Common myeloid progenitor, CD34-positive (primary cell): ENCODE results near the gene NRTN.

Source experiments
- CTCF ChIA-PET: fragments of 350-600 bp; sonication (Branson Sonifier 250); formaldehyde crosslinking; loops from one replicate; lab custom pipeline; 2021; ENCODE audit warnings: antibody characterized with exemption; lab: Charles Lee
- POLR2A ChIA-PET: fragments of 350-600 bp; sonication (Branson Sonifier 250); formaldehyde crosslinking; loops from one replicate; lab custom pipeline; 2021; ENCODE audit warnings: antibody characterized with exemption; lab: Charles Lee
- DNase-seq, 3 donors: peaks; one replicate each; pipeline versions ENCODE4 v3.0.0 to v3.0.0-alpha.2; 2013
- H3K27ac ChIP-seq, 2 experiments: 1 replicate in 1 of 2; 2 replicates in 1 of 2; pipeline ENCODE4 v1.7.0; 2013; ENCODE audit warnings: inconsistent platforms in 2 of 2, low read length in 2 of 2, mild to moderate bottlenecking in 2 of 2, low read depth in 1 of 2, moderate library complexity in 1 of 2; ENCODE audit not compliant: severe bottlenecking in 2 of 2, insufficient read depth in 1 of 2, poor library complexity in 1 of 2
- H3K27me3 ChIP-seq, 5 experiments: replicated peaks in 2 of 5; 1 replicate in 3 of 5; 2 replicates in 2 of 5; pipeline versions ENCODE4 v1.6.1 to v1.7.0; 2013; ENCODE audit warnings: low read length in 4 of 5, mild to moderate bottlenecking in 2 of 5, moderate library complexity in 2 of 5, inconsistent platforms in 1 of 5; ENCODE audit not compliant: insufficient read depth in 5 of 5, control insufficient read depth in 4 of 5
- H3K36me3 ChIP-seq, 4 experiments: 1 replicate in 2 of 4; 2 replicates in 2 of 4; pipeline versions ENCODE4 v1.6.1 to v1.7.0; 2013; ENCODE audit warnings: low read length in 3 of 4, control low read depth in 1 of 4, mild to moderate bottlenecking in 1 of 4; ENCODE audit not compliant: control insufficient read depth in 4 of 4, insufficient read depth in 4 of 4
- H3K4me1 ChIP-seq, 4 experiments: 1 replicate in 3 of 4; 2 replicates in 1 of 4; pipeline versions ENCODE4 v1.6.1 to v1.7.1; 2013; ENCODE audit warnings: low read length in 3 of 4, mild to moderate bottlenecking in 3 of 4, control low read depth in 1 of 4, inconsistent platforms in 1 of 4, moderate library complexity in 1 of 4; ENCODE audit not compliant: control insufficient read depth in 4 of 4, insufficient read depth in 4 of 4; ENCODE audit errors: control extremely low read depth in 1 of 4
- H3K4me3 ChIP-seq, 7 experiments: 1 replicate in 4 of 7; 2 replicates in 3 of 7; pipeline versions ENCODE4 v1.5.1 to v1.7.0; 2013; ENCODE audit warnings: mild to moderate bottlenecking in 7 of 7, low read length in 6 of 7, moderate library complexity in 6 of 7, inconsistent platforms in 2 of 7, low read depth in 2 of 7, control low read depth in 1 of 7; ENCODE audit not compliant: insufficient read depth in 4 of 7, control insufficient read depth in 1 of 7; ENCODE audit errors: extremely low read depth in 1 of 7
- H3K9me3 ChIP-seq, 5 experiments: 1 replicate in 4 of 5; 2 replicates in 1 of 5; pipeline versions ENCODE4 v1.6.1 to v1.7.1; 2013; ENCODE audit warnings: low read length in 4 of 5, mild to moderate bottlenecking in 2 of 5, inconsistent platforms in 1 of 5, low read depth in 1 of 5, moderate library complexity in 1 of 5; ENCODE audit not compliant: control insufficient read depth in 4 of 5, insufficient read depth in 2 of 5; ENCODE audit errors: control extremely low read depth in 1 of 5
- WGBS: methylation state at CpG from one replicate; pipeline ENCODE4 v1.1.5; 2013; ENCODE audit not compliant: insufficient coverage; 5-methylcytosine and 5-hydroxymethylcytosine counted together

Gene NRTN

DNA sequence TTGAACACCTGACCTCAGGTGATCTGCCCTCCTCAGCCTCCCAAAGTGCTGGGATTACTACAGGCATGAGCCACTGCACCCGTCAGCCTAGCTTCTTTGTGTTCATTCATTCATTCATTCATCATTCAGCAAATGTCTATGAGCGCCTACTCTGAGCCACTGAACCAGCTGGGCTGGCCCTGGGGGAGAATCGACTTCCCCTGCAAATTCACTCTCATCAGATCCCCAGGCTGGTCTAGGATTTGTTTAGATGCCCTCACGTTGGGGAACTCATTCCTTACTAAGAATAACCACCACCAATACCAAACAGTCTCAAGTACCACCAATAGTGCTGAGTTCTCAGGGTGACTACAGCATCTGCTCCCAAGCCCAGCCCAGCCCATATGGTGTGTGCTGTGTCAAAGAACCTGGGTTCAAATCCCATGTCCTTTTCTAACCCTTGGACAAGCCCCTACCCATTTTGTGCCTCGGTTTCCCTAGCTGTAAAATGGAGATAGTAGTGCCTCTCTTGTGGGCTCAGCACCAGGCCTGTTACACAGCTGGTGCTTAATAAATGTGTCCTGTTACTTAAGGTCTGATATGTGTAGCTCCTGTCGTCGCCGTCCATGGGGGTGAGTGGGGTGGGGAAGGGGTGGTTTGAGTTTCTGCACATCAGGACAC lies 16.8 kb downstream of the NRTN start:
- WGBS: 70% methylated on average over 5 of the region's 8 CpGs
- Histone ChIP-seq H3K36me3 (no peaks in the 10 kb centered on the region), H3K9me3 (no peaks in the 10 kb centered on the region), H3K4me1 (peaks cover 0 to 6% (median 6%) of the 10 kb centered on the region in 4 experiments), H3K4me3 (no peak overlapping the region), H3K27ac (no peak overlapping the region), H3K27me3 (peaks cover 0 to 2% (median 0%) of the 10 kb centered on the region in 5 experiments)
- DNase-seq: no peak
- ChIA-PET CTCF (interaction anchor here (0.7 to 1.9 kb wide), 4 partner anchors 15 to 48 kb away, joined by 3 to 7 read pairs (median 4); no protein-coding TSS in a partner anchor), POLR2A (no interaction called here)

GRCh38 chr19:5822181-5822844 lies 17.4 kb downstream of the NRTN start:
- H3K4me1 ChIP-seq: peaks cover 0 to 13% (median 12%) of the 10 kb centered on the region in 4 experiments
- H3K4me3 ChIP-seq: no peak overlapping the region
- WGBS: 86% methylated on average over 24 of the region's 30 CpGs
- peaks cover 0 to 2% (median 0%) of the 10 kb centered on the region in 5 experiments for H3K27me3 ChIP-seq
- no peak for DNase-seq
- no peaks in the 10 kb centered on the region for H3K9me3 ChIP-seq
- CTCF ChIA-PET: interaction anchor here (0.7 to 1.9 kb wide), 5 partner anchors 13 to 48 kb away, joined by 3 to 7 read pairs (median 4); no protein-coding TSS in a partner anchor
- H3K36me3 ChIP-seq: no peaks in the 10 kb centered on the region
- no peak overlapping the region for H3K27ac ChIP-seq
- POLR2A ChIA-PET: no interaction called here

GRCh38 chr19:5823579-5824281 lies 18.9 kb downstream of the NRTN start:
- Histone ChIP-seq H3K9me3 (no peaks in the 10 kb centered on the region), H3K27ac (no peak overlapping the region), H3K4me3 (no peak overlapping the region), H3K4me1 (peaks cover 0 to 20% (median 19%) of the 10 kb centered on the region in 4 experiments), H3K27me3 (no peaks in the 10 kb centered on the region), H3K36me3 (no peaks in the 10 kb centered on the region)
- CTCF ChIA-PET: interaction anchor here (1.2 to 5.3 kb wide), 3 partner anchors 17 to 20 kb away, joined by 4 to 30 read pairs (median 6); partner anchors contain the start of gene NRTN
- 93% methylated on average over 28 of the region's 30 CpGs for WGBS
- POLR2A ChIA-PET: interaction anchor here (0.6 kb wide), 1 partner anchor 95 kb away, joined by 3 read pairs; no protein-coding TSS in a partner anchor
- DNase-seq: no peak

GRCh38 chr19:5824751-5825150 lies 19.9 kb downstream of the NRTN start:
- H3K36me3 ChIP-seq: no peaks in the 10 kb centered on the region
- no peak for DNase-seq
- no peaks in the 10 kb centered on the region for H3K27me3 ChIP-seq
- 100% methylated on average over 4 of the region's 10 CpGs for WGBS
- H3K4me3 ChIP-seq: no peak overlapping the region
- no peak overlapping the region for H3K27ac ChIP-seq
- ChIA-PET CTCF (interaction anchor here (1.0 to 5.3 kb wide), 3 partner anchors 11 to 21 kb away, joined by 3 to 30 read pairs (median 5); partner anchors contain the start of gene NRTN), POLR2A (interaction anchor here (0.7 kb wide), 1 partner anchor 65 kb away, joined by 3 read pairs; no protein-coding TSS in a partner anchor)
- H3K4me1 ChIP-seq: peaks cover 0 to 30% (median 29%) of the 10 kb centered on the region in 4 experiments
- H3K9me3 ChIP-seq: no peaks in the 10 kb centered on the region

DNA sequence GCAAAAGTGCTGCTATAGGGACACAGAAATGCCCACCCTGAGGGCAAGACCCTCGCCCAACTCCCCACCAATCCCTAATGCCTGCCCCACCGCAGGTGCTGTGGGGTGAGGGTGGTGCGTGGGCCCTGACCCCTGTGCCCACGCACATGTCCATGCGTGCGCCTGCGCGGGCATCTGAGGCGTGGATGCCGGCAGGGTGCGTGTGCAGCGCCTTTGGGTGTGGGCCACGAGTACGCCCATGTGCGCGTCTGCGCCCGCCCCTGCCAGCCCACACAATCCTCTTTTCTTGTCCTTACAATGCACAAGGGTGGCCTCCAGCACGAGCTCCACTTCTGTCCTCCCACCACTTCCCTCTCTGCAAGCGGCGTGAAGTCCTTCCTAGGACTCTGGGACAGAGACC lies 20.3 kb downstream of the NRTN start:
- CTCF ChIA-PET: interaction anchor here (1.0 to 5.3 kb wide), 3 partner anchors 11 to 21 kb away, joined by 3 to 30 read pairs (median 5); partner anchors contain the start of gene NRTN
- no peak overlapping the region for H3K4me3 ChIP-seq
- POLR2A ChIA-PET: interaction anchor here (0.7 kb wide), 1 partner anchor 64 kb away, joined by 3 read pairs; no protein-coding TSS in a partner anchor

DNA sequence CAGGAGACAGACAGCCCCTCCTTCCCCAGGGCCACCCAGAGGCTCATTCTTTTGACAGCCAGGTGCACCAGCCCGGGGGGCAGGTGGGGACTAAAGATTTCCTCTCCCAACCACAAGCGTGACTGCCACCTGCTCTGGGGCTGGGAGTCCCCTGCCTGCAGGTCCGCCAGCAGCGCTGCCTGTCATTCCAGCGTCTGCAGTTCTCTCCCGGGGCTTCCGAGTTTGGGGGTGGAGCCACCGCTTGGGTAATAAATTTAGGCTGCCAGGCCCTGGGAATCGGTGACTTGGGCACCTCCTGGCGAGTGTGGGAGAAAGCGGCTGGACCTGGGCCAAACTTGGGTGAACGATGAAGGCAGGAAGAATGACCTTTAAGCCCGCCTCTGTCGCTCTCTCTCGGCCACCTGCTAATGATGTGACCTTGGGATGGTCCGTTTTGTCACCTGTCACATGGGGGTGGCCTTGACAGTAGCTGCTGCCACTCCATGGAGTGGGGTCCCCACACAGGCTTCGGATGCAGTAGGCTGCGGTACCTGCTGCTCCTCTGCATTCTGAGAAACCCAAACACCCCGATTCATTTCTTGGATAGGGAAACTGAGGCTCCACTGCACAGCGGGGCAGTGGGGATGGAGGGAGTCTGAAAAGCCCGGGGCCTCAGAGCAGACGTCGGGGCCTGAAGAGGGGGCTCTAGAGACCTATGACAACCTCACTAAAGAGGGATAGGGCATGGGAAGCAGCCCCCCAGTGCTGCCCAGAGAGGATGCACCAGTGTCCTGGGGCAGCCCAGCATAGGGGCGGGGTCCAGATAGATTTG lies 21.9 kb downstream of the NRTN start:
- 11% methylated on average over 22 of the region's 24 CpGs for WGBS
- ChIA-PET CTCF (interaction anchor here (0.7 to 5.3 kb wide), 4 partner anchors 20 to 106 kb away, joined by 3 to 30 read pairs (median 4); partner anchors contain the start of genes CATSPERD and NRTN), POLR2A (interaction anchor here (2.5 kb wide), 1 partner anchor 78 kb away, joined by 10 read pairs; the partner anchor contains the start of gene VMAC)
- H3K27ac ChIP-seq: peak overlapping the region in 1 of 2 experiments; percentile 85
- peak; percentile 86 to 93 (median 91) for DNase-seq
- H3K36me3 ChIP-seq: no peaks in the 10 kb centered on the region
- no peaks in the 10 kb centered on the region for H3K27me3 ChIP-seq
- no peaks in the 10 kb centered on the region for H3K9me3 ChIP-seq
- H3K4me1 ChIP-seq: peaks cover 0 to 31% (median 29%) of the 10 kb centered on the region in 4 experiments
- H3K4me3 ChIP-seq: peak overlapping the region in 5 of 7 experiments; percentile 61 to 93 (median 76)

More for the DNA sequence above, 20.3 kb downstream of the NRTN start:
- H3K27ac ChIP-seq: no peak overlapping the region
- H3K9me3 ChIP-seq: no peaks in the 10 kb centered on the region
- no peaks in the 10 kb centered on the region for H3K36me3 ChIP-seq
- H3K4me1 ChIP-seq: peaks cover 0 to 31% (median 29%) of the 10 kb centered on the region in 4 experiments
- peak in 1 of 3 donors; percentile 17 for DNase-seq
- H3K27me3 ChIP-seq: no peaks in the 10 kb centered on the region
- 95% methylated on average over 21 of the region's 21 CpGs for WGBS
